Measurements from ENCODE around the gene UNCX.

The UNCX gene

GRCh38 chr7:1226186-1226901, 6.3 kb upstream of the UNCX start:
- TF ChIP-seq, protein P1, sequence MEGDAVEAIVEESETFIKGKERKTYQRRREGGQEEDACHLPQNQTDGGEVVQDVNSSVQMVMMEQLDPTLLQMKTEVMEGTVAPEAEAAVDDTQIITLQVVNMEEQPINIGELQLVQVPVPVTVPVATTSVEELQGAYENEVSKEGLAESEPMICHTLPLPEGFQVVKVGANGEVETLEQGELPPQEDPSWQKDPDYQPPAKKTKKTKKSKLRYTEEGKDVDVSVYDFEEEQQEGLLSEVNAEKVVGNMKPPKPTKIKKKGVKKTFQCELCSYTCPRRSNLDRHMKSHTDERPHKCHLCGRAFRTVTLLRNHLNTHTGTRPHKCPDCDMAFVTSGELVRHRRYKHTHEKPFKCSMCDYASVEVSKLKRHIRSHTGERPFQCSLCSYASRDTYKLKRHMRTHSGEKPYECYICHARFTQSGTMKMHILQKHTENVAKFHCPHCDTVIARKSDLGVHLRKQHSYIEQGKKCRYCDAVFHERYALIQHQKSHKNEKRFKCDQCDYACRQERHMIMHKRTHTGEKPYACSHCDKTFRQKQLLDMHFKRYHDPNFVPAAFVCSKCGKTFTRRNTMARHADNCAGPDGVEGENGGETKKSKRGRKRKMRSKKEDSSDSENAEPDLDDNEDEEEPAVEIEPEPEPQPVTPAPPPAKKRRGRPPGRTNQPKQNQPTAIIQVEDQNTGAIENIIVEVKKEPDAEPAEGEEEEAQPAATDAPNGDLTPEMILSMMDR (IDR thresholded peaks at IDR 0.05; ENCODE audit: low read length, missing control alignments): no peak
- no peak for DNase-seq (ENCODE audit: low read depth)
- H3K4me3 ChIP-seq (replicated peaks; ENCODE audit: low read depth, low read length): no peak overlapping the region

DNA sequence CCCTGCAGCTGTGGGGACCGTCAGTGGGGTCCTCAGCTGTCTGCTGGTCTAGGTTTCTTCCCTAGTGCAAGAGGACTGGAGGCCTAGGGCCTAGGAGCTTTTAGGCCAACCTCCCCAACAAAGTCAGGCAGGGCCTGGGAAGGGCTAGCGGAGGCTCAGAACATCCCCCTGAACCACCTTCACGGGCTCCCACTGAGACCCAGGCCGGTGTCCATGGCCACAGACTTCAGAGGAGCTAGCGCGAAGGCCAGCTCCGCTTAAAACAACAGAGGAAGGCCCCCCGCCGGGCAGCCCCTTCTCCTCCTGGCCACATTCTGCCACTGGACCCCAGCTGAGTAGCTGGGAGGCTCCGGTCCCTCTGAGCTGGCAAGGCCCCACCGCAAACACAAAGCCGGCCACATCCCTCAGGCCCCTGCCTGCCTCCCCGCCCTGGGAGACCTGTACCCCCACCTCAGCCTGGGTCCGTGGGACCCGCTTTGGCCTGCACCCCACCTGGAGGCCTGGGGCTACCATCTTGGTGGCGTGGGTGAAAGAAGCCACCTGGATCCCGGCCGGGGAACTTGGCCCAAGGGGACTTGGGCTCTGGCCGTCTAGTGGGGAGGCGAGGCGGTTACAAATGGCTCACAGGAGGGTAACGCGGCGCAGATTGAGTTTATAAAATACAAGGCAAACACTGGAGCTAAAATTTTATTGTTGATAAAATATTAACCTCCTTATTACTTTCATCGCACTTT, 5.4 kb upstream of the UNCX start:
- no peak overlapping the region for H3K4me3 ChIP-seq (replicated peaks; ENCODE audit: low read depth, low read length)
- no peak for DNase-seq (ENCODE audit: low read depth)
- TF ChIP-seq, protein P1 (IDR thresholded peaks at IDR 0.05; ENCODE audit: low read length, missing control alignments): no peak

DNA sequence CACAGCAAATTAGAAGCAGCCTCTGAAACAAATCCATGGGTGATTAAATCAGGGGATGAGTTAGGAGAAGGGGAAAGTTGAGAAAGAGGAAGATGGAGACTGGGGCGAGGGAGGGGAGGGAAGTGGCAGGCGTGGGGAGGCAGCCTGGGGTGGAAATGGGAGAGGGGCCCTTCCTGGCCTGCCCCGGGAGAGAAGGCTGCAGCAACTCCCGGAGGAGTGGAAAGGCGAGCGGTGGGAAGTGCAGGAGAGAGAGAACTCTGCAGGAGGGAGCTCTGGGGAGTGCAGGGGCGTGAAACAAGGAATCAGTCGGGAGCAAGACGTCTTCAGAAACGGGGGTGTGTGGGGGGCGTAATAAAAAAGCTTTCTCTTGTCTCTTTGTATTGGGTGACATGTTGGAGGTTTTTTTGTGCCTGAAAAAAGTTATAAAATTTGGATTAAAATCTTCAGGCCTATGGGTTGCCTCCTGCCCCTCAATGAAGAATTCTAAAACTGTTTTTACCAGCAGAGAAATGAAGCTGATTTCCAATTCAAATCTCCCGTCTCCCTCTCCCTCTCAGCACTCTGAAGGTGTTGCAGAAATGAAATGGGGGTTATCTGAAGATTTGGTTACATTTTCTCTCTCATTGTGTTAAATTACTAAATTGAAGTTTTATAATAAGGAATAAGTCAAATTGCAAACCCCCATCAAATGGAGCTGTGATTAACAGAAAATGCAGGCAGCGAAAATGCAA, 4.7 kb upstream of the UNCX start:
- no peak for DNase-seq (ENCODE audit: low read depth)
- H3K4me3 ChIP-seq (replicated peaks; ENCODE audit: low read depth, low read length): no peak overlapping the region
- TF ChIP-seq, protein P1 (IDR thresholded peaks at IDR 0.05; ENCODE audit: low read length, missing control alignments): no peak

DNA sequence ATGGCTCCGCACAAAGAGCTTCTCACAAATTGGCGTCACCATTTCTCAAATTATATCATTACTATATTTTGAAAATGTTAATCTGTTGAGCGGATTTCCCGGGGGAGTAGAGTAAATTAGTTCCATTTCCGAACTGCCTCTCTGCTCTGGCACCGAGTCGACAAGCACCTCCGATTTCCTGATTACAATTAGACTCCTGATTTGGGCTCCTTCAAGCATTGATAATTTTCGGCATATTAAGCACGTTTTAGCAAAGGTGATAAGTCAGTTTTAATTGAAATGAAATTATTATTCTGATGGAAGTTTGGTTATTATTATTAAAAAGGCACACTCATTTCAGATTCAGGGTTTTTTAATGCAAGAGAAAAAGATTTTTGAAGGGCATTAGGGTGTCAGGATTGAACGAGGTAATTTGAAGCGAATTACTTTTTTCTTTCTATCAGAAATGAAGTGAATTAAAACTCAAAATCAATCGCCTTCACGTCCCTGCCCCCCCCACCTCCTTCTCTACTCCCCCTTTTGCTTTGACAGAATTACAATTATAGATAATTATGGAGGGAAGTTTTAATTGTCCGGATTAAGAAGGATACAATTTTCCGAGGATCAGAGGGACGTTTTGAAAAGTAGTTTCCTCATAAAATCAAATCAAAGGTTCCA, 4.0 kb upstream of the UNCX start:
- TF ChIP-seq, protein P1 (IDR thresholded peaks at IDR 0.05; ENCODE audit: low read length, missing control alignments): no peak
- no peak overlapping the region for H3K4me3 ChIP-seq (replicated peaks; ENCODE audit: low read depth, low read length)
- no peak for DNase-seq (ENCODE audit: low read depth)

GRCh38 chr7:1229202-1229947, 3.3 kb upstream of the UNCX start:
- no peak overlapping the region for H3K4me3 ChIP-seq (replicated peaks; ENCODE audit: low read depth, low read length)
- TF ChIP-seq, protein P1 (IDR thresholded peaks at IDR 0.05; ENCODE audit: low read length, missing control alignments): no peak
- DNase-seq (ENCODE audit: low read depth): no peak

GRCh38 chr7:1229956-1230355, 2.7 kb upstream of the UNCX start:
- H3K4me3 ChIP-seq (replicated peaks; ENCODE audit: low read depth, low read length): no peak overlapping the region
- TF ChIP-seq, protein P1 (IDR thresholded peaks at IDR 0.05; ENCODE audit: low read length, missing control alignments): no peak
- DNase-seq (ENCODE audit: low read depth): no peak
